ENCODE measurements around the gene ZBTB37.

Gene ZBTB37

GRCh38 chr1:173948594-173948993 is 80.4 kb downstream of the ZBTB37 start:
- H3K4me3 ChIP-seq (replicated peaks; ENCODE audit: insufficient read depth, low read length): no peak overlapping the region
- H3K27me3 ChIP-seq (ENCODE audit: insufficient read depth, poor library complexity, severe bottlenecking): no peaks in the 10 kb centered on the region
- no peak for DNase-seq (ENCODE audit: low read depth in 1 of 2, low spot score in 1 of 2)
- no peak for TF ChIP-seq REST (IDR thresholded peaks at IDR 0.05; ENCODE audit: insufficient replicate concordance, low read depth)
- no peak for TF ChIP-seq CTCF (IDR thresholded peaks at IDR 0.05; ENCODE audit: insufficient read depth, low read length)
- TF ChIP-seq SPI1 (IDR thresholded peaks at IDR 0.05; ENCODE audit: borderline replicate concordance, low read depth): no peak
- no peak for TF ChIP-seq POLR2AphosphoS5 (IDR thresholded peaks at IDR 0.05; ENCODE audit: low read depth)
- TF ChIP-seq GABPA (IDR thresholded peaks at IDR 0.05; ENCODE audit: low read depth): no peak
- no peak overlapping the region for H3K27ac ChIP-seq (replicated peaks)

Measured in HL-60 (cell line).